Psoas muscle (tissue), 8 donors: ENCODE results near the gene TRIM72. TPM values are rescaled to one million over a fixed set of nuclear protein-coding genes. Genes with fewer than 3 reads are reported as not detected.

Experiments used
- ATAC-seq, 4 donors: fragments of 200-7000 bp; cut with Tn5 transposase; one replicate each; pipeline ENCODE4 v1.9.1; 2020; ENCODE audit warnings: moderate library complexity in 3 of 4, mild to moderate bottlenecking in 2 of 4
- DNase-seq, 2 donors: peaks; one replicate each; pipeline ENCODE4 v3.0.0-alpha.2; 2020
- H3K27ac ChIP-seq: fragments of 200-600 bp; one replicate; pipeline ENCODE4 v1.8.0; 2022
- H3K27me3 ChIP-seq, 3 donors: fragments of 200-600 bp in 1 of 3; one replicate each; pipeline versions ENCODE4 v1.6.1 to v1.8.0; 2013 to 2022; ENCODE audit warnings: low read length in 2 of 3, mild to moderate bottlenecking in 2 of 3, moderate library complexity in 1 of 3; ENCODE audit not compliant: insufficient read depth in 3 of 3
- H3K36me3 ChIP-seq, 2 donors: fragments of 200-600 bp in 1 of 2; one replicate each; pipeline versions ENCODE4 v1.6.1 to v1.8.0; 2013 to 2022; ENCODE audit warnings: low read depth in 1 of 2, mild to moderate bottlenecking in 1 of 2, moderate library complexity in 1 of 2; ENCODE audit not compliant: insufficient read depth in 1 of 2
- H3K4me1 ChIP-seq: fragments of 200-600 bp; one replicate; pipeline ENCODE4 v1.8.0; 2022
- H3K4me3 ChIP-seq: fragments of 200-600 bp; one replicate; pipeline ENCODE4 v1.8.0; 2022; ENCODE audit warnings: mild to moderate bottlenecking
- H3K9me3 ChIP-seq: fragments of 200-600 bp; one replicate; pipeline ENCODE4 v1.8.0; 2022
- WGBS, 3 donors: extraction: QIAGEN DNeasy Blood & Tissue Kit; methylation state at CpG; one replicate each; pipeline versions ENCODE4 v1.1.6 to v1.1.7; 2013; 5-methylcytosine and 5-hydroxymethylcytosine counted together
- intact Hi-C, 2 donors: fragments of 100-400 bp; cut with DNase I; formaldehyde crosslinking; loops; one replicate each; pipeline versions ENCODE4 v1.11.0 to v1.14.2; 2022
- polyA plus RNA-seq, 3 donors: library from polyadenylated mRNA; stranded (reverse); fragments of 200-250 nt; gene quantifications; one replicate each; pipeline ENCODE4 v1.2.3, GENCODE V29; 2013
- total RNA-seq, 4 donors: library from RNA; stranded (reverse); fragmentation: NEBNext Ultra II Directional in 2 of 4; extraction: Animal tissue kit (Norgen Biotek cat#: 25700) in 2 of 4; gene quantifications; one replicate each; pipeline versions ENCODE4 v1.2.1 to v1.2.4, GENCODE V29; 2021 to 2023
- TF ChIP-seq, protein P1 (sequence below): fragments of 200-600 bp; IDR thresholded peaks from one replicate; pipeline ENCODE4 v1.8.0; 2022; ENCODE audit warnings: antibody characterized with exemption
- donor health status: healthy with polysubstance abuse.
- donor health status: DM: no; HTN: no; CAD: no; lungs with moderate emphysema.
- donor health status: Bipolar disorder and iron deficiency.
- donor health status: healthy.
- donor health status: DM: yes; HTN: yes; CAD: no.
- donor health status: DM: no; HTN: no; CAD: no.
- donor health status: DM: no; HTN: no; CAD: no.
- donor health status: DM: yes; HTN: yes; CAD: no.

TRIM72 gene
- total and polyA plus RNA-seq, 7 donors = 62.9 to 236 (median 155) TPM

DNA sequence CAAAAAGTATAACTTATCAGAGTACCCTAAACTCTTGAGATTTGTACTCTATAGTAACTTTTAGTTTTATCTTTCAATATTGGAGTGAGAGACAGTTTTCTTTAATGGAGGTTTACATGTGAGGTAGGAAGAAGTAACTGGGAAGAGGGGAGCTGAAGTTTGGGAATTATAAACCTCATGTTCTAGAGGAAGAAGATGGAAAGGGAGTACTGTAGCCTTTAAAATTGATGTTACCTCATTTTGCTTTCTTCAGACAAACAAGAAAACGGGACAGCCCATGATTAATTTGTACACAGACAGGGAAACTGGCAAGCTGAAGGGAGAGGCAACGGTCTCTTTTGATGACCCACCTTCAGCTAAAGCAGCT is 24.5 kb upstream of the TRIM72 start:
- no peak overlapping the region for H3K27ac ChIP-seq
- H3K4me1 ChIP-seq = peaks cover 7% of the 10 kb centered on the region
- no peaks in the 10 kb centered on the region for H3K27me3 ChIP-seq
- intact Hi-C loops = no loop called here
- DNase-seq (no peak), ATAC-seq (no peak)
- no peak overlapping the region for H3K4me3 ChIP-seq
- H3K36me3 ChIP-seq = peaks cover 54 to 100% of the 10 kb centered on the region in 2 donors
- TF ChIP-seq, protein P1, sequence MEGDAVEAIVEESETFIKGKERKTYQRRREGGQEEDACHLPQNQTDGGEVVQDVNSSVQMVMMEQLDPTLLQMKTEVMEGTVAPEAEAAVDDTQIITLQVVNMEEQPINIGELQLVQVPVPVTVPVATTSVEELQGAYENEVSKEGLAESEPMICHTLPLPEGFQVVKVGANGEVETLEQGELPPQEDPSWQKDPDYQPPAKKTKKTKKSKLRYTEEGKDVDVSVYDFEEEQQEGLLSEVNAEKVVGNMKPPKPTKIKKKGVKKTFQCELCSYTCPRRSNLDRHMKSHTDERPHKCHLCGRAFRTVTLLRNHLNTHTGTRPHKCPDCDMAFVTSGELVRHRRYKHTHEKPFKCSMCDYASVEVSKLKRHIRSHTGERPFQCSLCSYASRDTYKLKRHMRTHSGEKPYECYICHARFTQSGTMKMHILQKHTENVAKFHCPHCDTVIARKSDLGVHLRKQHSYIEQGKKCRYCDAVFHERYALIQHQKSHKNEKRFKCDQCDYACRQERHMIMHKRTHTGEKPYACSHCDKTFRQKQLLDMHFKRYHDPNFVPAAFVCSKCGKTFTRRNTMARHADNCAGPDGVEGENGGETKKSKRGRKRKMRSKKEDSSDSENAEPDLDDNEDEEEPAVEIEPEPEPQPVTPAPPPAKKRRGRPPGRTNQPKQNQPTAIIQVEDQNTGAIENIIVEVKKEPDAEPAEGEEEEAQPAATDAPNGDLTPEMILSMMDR = no peak
- no peaks in the 10 kb centered on the region for H3K9me3 ChIP-seq
- 84 to 87% (median 86%) methylated on average over 2 of the region's 2 CpGs for WGBS, 3 donors

DNA sequence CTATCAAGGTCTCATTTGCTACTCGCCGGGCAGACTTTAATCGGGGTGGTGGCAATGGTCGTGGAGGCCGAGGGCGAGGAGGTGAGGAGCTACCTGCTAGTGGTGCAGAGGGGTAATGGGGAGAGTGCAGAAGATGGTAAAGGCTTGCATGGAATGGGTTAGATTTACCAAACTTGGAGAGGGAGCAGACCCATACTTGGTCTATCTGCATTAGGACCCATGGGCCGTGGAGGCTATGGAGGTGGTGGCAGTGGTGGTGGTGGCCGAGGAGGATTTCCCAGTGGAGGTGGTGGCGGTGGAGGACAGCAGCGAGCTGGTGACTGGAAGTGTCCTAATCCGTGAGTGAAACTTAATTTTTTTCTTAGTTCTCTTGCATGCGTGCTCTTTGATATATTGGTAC is 23.9 kb upstream of the TRIM72 start:
- TF ChIP-seq, protein P1 = no peak
- Histone ChIP-seq H3K36me3 (peaks cover 53 to 100% of the 10 kb centered on the region in 2 donors), H3K27ac (no peak overlapping the region), H3K4me3 (no peak overlapping the region), H3K9me3 (no peaks in the 10 kb centered on the region), H3K4me1 (peaks cover 7% of the 10 kb centered on the region), H3K27me3 (no peaks in the 10 kb centered on the region)
- no peak for ATAC-seq
- no peak for DNase-seq
- WGBS, 3 donors = 91 to 96% (median 94%) methylated on average over 12 of the region's 12 CpGs
- intact Hi-C loops = no loop called here

GRCh38 chr16:31190818-31191444 is 23.0 kb upstream of the TRIM72 start:
- DNase-seq = no peak
- Histone ChIP-seq H3K27ac (no peak overlapping the region), H3K4me3 (no peak overlapping the region), H3K4me1 (peaks cover 7% of the 10 kb centered on the region), H3K27me3 (no peaks in the 10 kb centered on the region), H3K9me3 (no peaks in the 10 kb centered on the region), H3K36me3 (peaks cover 45 to 100% of the 10 kb centered on the region in 2 donors)
- TF ChIP-seq, protein P1 = no peak
- intact Hi-C loops = no loop called here
- 91 to 97% (median 94%) methylated on average over 17 of the region's 17 CpGs for WGBS, 3 donors
- no peak for ATAC-seq

DNA sequence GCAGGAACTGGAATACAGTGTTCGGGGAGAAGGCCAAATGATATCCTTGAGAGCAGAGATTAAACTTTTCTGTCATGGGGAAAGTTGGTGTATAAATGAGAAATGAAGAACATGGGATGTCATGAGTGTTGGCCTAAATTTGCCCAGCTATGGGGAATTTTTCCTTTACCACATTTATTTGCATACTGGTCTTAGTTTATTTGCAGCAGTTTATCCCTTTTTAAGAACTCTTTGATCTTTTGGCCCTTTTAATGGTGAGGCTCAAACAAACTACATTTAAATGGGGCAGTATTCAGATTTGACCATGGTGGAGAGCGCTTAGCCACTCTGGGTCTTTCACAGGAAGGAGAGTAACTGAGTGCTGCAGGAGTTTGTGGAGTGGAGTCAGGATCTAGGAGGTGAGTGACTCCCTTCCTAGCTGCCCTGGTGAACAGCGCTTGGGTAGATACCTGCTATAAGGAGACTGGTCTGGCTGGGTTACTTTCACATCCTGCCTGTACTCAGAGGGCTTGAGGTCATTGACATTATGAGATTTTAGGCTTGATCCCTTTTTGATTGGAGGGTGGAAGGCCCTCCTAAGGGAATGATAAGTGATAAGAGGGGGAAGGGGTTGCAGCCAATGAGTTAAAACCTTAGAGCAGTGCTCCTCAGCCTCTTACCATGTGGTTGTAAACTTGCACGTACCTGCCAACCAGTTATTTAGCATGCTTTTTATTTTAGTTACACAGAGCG is 22.1 kb upstream of the TRIM72 start:
- H3K36me3 ChIP-seq = peaks cover 37 to 100% of the 10 kb centered on the region in 2 donors
- intact Hi-C loops = no loop called here
- no peaks in the 10 kb centered on the region for H3K9me3 ChIP-seq
- no peaks in the 10 kb centered on the region for H3K27me3 ChIP-seq
- no peak overlapping the region for H3K27ac ChIP-seq
- no peak for ATAC-seq
- TF ChIP-seq, protein P1 = no peak
- no peak overlapping the region for H3K4me3 ChIP-seq
- no peak for DNase-seq
- peaks cover 7% of the 10 kb centered on the region for H3K4me1 ChIP-seq
- 79 to 84% (median 79%) methylated on average over 5 of the region's 5 CpGs for WGBS, 3 donors
